Measurements from ENCODE around the gene PFN1.

DNA sequence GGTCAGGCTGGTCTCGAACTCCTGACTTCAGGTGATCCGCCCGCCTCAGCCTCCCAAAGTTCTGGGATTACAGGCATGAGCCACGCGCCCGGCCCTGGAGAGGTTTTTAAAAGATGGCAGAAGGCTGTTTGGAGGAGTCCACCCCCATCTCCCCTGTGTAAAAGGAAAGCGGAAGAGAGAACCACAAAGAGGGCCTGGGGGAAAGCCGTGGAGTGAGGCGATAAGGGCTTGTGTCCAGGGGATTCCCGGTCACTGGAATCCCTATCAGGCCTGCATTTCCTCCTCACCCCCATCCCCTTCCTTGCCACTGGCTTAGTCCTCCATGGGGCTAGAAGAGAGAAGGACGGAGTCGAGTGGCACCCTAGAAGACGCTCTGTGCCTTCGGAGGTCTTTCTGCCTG is 16.4 kb downstream of the PFN1 start, which contains the start of gene GP1BA:
- TF ChIP-seq EZH2phosphoT487 (IDR thresholded peaks at IDR 0.05; ENCODE audit: insufficient read depth, low read depth) (no peak), EZH2 (IDR thresholded peaks at IDR 0.05; ENCODE audit: insufficient read depth, poor library complexity, severe bottlenecking) (no peak)
